ENCODE measurements around the gene RTN4RL2.

The RTN4RL2 gene

GRCh38 chr11:57463671-57464538 lies 3.6 kb downstream of the RTN4RL2 start:
- DNase-seq: no peak

GRCh38 chr11:57464539-57465181 lies 4.3 kb downstream of the RTN4RL2 start:
- DNase-seq: no peak

- DNase-seq: no peak
These were observed 6.4 kb downstream of the RTN4RL2 start for GRCh38 chr11:57466680-57467079.

- no peak for DNase-seq
These were observed 7.3 kb downstream of the RTN4RL2 start for GRCh38 chr11:57467508-57468157.

GRCh38 chr11:57468276-57468675 lies 7.9 kb downstream of the RTN4RL2 start:
- no peak for DNase-seq

- no peak for DNase-seq
These were observed 8.9 kb downstream of the RTN4RL2 start for GRCh38 chr11:57469268-57469667.

- DNase-seq: no peak
These were observed 11.2 kb downstream of the RTN4RL2 start for GRCh38 chr11:57471496-57471895.

- DNase-seq: no peak
These were observed 13.0 kb downstream of the RTN4RL2 start for GRCh38 chr11:57473285-57473841.

- DNase-seq: peak; percentile 51
These were observed 13.9 kb downstream of the RTN4RL2 start for GRCh38 chr11:57474017-57474802.

GRCh38 chr11:57474803-57475115 lies 14.4 kb downstream of the RTN4RL2 start:
- DNase-seq: no peak

GRCh38 chr11:57475191-57475590 lies 14.9 kb downstream of the RTN4RL2 start:
- no peak for DNase-seq

- DNase-seq: no peak
These were observed 15.3 kb downstream of the RTN4RL2 start for GRCh38 chr11:57475671-57476046.

GRCh38 chr11:57476047-57476756 lies 15.9 kb downstream of the RTN4RL2 start:
- DNase-seq: peak; percentile 50

- peak; percentile 53 for DNase-seq
These were observed 16.6 kb downstream of the RTN4RL2 start for GRCh38 chr11:57476757-57477506.

- no peak for DNase-seq
These were observed 17.3 kb downstream of the RTN4RL2 start for GRCh38 chr11:57477507-57478189.

GRCh38 chr11:57479021-57479663 lies 18.8 kb downstream of the RTN4RL2 start:
- DNase-seq: no peak

- DNase-seq: no peak
These were observed 19.6 kb downstream of the RTN4RL2 start for GRCh38 chr11:57479911-57480310.

- peak; percentile 89 for DNase-seq
These were observed 20.2 kb downstream of the RTN4RL2 start for GRCh38 chr11:57480409-57481137.

GRCh38 chr11:57481315-57481714 lies 21.0 kb downstream of the RTN4RL2 start:
- no peak for DNase-seq

Data from stimulated activated CD8-positive, alpha-beta memory T cell treated with anti-CD3 and anti-CD28 coated beads, Interleukin-4, amount 100 ng/mL, for 48 hours (primary cell).